Measurements from ENCODE around the gene RAB35. TPM values are rescaled to one million over a fixed set of nuclear protein-coding genes. Genes with fewer than 3 reads are reported as not detected.

The RAB35 gene
- 62.8 to 86.2 TPM (median 85.4 TPM) in 5 replicates for total RNA-seq (2022; extraction: Qiagen RNA extraction)

GRCh38 chr12:120116441-120116791 is at the start of gene RAB35:
RAB35 (minus strand) TSS chr12:120116753; CDS start chr12:120116650, 103 bp downstream.

Other genes starting within 250 kb of the RAB35 start
- 7.8 to 16.8 TPM (median 13.7 TPM) in 5 replicates for gene CIT, start 239.4 kb downstream of the RAB35 start, total RNA-seq (2022; extraction: Qiagen RNA extraction)
- 2.6 to 5.1 TPM (median 4.5 TPM) in 5 replicates for gene BICDL1, start 127.5 kb downstream of the RAB35 start, total RNA-seq (2022; extraction: Qiagen RNA extraction)
- 35.5 to 64.4 TPM (median 61.2 TPM) in 5 replicates for gene GCN1, start 78.0 kb upstream of the RAB35 start, total RNA-seq (2022; extraction: Qiagen RNA extraction)
- gene RPLP0, start 84.4 kb upstream of the RAB35 start, total RNA-seq (2022; extraction: Qiagen RNA extraction): 3,199 to 3,437 TPM (median 3,274 TPM) in 5 replicates
- gene PXN, start 149.0 kb upstream of the RAB35 start, total RNA-seq (2022; extraction: Qiagen RNA extraction): 187 to 269 TPM (median 251 TPM) in 5 replicates
- 23.5 TPM in 1 of 5 replicates, not detected in the others for gene RNU4-2, start 175.2 kb upstream of the RAB35 start, total RNA-seq (2022; extraction: Qiagen RNA extraction)
- gene RNU4-1, start 176.5 kb upstream of the RAB35 start, total RNA-seq (2022; extraction: Qiagen RNA extraction): not detected in 5 replicates
- 0.57 to 1.0 TPM (median 0.65 TPM) in 5 replicates for gene SIRT4, start 185.6 kb upstream of the RAB35 start, total RNA-seq (2022; extraction: Qiagen RNA extraction)
- gene PLA2G1B, start 211.0 kb upstream of the RAB35 start, total RNA-seq (2022; extraction: Qiagen RNA extraction): 0.18 TPM in 1 of 5 replicates, not detected in the others

Measured in A549 treated with dexamethasone at 1 μM for 4 hours (cell line).